ENCODE data around the gene NXPH4.

The NXPH4 gene

DNA sequence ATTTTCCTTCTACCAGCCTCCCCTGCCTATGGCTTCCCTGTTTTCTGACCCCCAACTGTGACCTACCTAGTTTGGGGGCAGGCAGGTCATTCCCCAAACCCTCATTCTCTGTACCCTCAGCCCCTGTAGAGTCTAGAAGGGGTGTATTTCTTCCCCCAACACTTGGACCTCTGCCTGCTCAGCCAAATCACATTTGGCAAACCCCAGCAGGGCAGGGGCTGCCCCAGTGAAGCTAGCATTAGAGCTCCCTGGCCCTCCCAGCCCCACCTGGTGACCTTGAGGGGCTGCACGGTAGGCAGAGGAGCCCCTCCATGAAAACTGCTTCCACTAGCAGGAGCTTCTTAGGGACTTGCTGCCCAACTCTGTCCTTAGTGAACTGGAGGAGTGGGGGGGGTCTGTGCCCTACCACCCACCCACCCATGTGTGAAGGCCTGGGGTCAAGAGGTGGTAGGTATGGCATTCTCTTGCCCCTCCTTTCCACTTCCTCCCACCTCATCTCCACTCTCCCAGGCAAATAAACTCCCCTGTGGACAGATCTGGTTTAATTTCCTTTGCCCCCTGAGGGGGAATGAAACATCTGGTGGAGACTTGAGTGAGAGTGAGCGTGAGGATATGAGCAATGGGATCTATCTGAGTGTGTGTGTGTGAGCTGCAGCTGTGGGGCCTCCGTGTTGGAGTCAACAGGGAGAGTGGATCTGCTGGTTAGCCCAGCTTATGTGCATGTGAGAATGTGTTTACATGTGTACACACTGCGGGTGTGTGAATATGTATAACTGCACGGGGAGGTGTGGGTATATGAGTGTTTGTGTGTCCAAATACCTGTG lies 1.6 kb downstream of the NXPH4 start:
- in situ Hi-C loops (cut with HindIII; ENCODE audit: low sequenced_read_pairs) = no loop called here

DNA sequence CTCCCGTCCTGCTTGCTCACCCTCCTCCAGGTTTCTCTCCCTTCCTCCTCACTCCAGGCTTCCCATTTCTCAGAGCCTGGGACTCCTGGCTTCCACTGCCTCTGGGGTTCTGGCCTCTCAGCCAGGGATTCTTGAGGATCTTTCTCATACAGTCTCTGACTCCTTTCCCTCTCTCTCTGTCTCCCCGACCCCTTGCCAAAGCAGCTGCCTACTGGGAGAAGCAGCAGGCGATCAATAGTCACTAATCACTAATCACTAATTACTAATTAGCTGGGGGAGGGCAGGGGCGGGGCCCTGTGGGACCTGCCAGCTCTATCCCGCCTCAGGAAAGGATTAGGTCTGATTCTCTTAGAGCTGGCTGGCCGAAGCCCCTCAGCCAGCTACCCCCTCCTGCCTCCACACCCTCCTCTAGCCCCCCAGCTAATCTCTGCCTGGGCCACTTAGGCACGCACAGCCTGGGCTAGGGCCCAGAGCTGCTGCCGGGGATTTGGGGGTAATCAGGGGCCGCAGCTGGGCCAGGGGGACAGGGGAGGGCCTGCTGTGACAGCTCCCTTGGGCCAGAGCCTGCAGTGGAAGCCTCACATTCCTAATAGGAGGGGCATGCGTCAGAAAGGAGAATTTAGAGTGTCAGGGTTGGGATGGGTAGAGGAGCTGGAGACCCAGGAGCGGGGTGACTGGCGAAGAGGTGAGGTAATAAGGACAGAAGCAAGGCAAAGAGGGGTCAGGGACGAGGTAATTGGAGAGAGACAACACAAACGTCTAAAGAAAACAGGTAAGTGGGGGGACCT lies 2.8 kb downstream of the NXPH4 start:
- in situ Hi-C loops (cut with HindIII; ENCODE audit: low sequenced_read_pairs) = no loop called here

DNA sequence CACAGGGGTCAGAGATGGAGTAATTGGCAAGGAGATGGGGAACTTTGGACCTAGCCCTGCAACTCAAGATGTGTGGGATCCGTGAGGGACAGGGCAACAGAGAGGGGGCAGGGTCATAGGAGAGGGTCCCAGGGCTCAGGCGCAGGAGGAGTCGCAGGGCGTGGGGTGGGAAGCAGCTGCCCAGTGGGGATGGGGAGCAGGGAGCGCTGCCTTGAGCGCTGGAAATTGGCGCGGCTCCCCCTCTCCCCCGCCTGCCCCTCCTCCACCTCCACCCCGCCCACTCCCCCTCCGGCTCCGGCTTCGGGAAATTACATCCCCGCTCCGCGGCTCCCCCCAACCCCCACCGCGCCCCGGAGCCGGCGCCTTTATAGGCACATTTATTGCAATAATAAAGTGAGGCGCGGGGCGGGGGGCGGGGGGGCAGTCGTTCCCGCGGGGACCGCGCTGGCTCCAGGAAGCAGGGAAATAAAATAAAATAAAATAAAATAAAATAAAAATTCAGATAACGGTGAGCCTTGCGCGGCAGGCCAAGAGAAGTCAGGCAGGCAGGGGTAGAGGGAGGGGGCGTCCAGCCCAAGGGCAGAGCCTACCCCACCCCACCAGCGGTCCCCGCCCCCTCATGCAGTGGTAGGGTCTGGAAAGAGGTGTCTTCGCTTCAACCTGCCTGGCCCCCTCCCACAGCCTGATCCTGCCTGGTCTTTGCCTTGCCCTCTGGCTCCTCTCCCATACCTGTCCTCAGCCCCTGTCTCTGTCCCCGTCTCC lies 3.6 kb downstream of the NXPH4 start:
- in situ Hi-C loops (cut with HindIII; ENCODE audit: low sequenced_read_pairs) = no loop called here

DNA sequence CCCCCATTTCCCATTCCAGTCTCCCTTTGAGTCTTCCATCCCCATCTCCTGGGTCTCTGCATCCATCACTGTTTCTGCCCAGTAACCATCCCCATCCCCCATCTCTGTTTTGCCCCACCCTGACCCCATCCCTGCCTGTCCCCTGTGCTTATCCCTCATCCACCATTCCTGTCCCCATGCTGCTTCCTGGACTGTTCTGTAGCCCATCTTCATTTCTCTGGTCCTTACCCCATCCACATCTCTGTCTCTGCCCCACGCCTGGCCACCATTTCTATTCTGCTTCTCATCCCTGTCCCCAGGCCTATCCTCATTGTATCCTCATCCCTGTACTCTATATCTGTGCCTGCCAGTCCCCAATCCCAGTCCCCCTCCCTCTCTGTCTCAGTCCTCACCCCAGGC lies 4.2 kb downstream of the NXPH4 start:
- in situ Hi-C loops (cut with HindIII; ENCODE audit: low sequenced_read_pairs) = no loop called here

DNA sequence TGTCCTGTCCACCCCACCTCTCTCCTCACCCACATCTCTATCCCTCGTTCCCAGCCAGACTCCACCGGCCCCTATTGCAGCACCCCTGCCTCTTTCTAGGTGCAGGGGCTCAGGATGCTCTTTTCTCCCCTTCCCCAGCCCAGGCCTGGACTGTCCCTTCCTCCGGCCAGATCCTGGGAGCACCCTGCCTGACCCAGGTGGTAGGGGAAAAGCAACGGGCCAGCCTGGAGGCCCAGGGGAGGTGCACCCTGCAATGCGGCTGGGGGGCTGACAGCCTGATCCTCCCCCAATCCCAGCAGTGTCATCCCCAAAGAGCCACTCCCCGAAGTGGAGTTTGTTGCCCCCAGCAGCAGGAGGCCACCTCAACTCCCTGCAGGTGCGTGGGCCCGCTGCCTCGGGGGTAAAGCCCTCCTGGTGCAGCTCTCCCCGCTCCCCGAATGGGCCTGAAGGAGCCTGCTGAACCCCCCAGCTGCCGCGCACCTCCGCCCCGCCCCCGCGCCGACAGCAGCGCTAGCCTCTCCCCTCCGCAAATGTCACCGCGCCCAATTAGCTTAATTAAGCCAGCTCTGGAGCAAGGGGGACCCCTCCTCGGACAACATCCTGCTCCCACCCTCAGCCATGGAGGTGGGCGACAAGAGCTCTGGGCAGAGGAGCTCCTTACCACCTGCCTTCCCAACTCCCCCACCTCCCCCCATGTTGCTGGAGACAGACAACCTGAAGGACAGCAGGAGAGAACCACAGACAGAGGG lies 4.7 kb downstream of the NXPH4 start:
- in situ Hi-C loops (cut with HindIII; ENCODE audit: low sequenced_read_pairs) = no loop called here

DNA sequence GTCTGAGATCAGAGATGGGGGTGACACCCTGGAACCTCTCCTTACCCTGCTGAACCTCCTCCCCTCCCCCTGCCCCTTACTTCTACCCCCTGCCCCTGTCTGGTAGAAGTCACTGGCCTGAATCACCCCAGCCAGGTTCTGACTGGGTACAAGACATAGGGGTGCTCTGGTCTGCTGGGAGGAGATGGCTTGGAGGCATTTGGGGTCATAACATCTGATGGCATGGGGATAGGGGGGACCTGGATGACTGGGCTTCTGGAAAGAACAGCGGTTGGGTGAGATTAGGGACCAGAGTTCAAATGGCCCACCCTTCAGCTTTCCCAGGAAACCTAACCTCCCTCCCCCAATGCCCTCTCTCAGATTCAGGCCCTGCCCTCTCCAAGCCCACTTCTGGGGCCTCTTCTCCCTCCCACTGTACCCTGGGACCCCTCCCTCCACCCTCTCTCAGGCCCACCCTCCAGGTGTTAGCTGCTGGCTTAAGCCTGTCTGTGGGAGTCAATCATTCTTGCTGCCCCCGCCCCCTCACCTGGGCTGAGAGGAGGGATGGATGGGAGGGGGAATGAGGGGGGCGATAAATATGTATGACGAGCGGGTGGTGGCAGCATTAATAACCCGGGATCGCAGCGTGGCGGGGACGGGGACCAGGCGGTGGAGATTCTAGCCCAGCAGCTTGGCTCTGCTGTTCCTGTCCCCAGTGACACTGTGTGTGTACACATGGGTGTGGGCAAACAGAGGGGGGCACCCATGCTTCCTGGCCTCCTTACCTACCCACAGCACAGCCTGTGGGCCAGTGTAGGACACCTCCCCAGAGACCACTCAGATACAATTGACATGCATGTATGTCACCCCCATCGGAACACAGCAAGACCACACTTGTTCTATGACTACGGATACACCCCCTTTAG lies 5.9 kb downstream of the NXPH4 start:
- in situ Hi-C loops (cut with HindIII; ENCODE audit: low sequenced_read_pairs) = no loop called here

DNA sequence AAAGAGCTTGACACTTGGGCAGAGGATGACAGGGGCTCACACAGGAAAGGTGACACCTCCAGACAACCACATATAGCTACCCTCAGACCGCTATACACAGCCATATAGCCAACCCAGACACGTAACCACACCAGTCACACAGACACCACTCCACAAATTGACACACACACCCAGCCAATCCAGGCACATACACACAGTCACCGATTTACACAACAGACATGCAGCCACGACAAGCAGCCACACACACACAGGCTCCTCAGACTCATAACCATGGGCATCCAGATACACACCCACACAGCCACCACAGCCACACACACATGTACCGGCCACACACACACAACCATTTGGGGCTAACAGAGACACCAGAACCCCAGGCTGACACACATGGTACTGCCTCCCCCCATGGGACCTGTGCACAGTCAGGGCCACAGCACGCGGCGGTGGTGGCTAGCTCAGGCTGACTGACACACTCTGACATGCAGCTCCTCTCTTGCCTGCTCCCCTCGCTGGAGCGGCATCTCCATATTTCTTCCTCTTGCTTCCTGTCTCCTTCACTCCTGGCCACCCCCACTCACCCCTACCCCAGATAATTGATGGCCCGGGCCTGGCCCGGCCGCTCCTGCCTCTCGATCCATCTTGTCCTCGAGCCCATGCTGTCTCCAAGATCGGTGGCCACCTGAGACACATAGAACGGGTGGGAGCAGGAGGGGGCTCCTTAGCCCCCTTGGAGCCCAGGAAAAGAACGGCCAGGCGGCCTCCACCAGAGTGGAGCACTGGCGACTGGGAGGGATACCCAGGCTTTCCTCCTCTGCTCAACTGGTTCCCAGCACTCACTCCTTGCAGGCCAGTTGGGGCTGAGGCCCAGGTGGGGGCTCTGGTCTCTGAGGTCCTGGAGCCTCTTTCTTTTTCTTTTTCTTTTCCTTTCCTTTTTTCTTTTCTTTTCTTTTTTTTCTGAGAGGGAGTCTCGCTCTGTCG lies 6.9 kb downstream of the NXPH4 start:
- in situ Hi-C loops (cut with HindIII; ENCODE audit: low sequenced_read_pairs) = no loop called here

DNA sequence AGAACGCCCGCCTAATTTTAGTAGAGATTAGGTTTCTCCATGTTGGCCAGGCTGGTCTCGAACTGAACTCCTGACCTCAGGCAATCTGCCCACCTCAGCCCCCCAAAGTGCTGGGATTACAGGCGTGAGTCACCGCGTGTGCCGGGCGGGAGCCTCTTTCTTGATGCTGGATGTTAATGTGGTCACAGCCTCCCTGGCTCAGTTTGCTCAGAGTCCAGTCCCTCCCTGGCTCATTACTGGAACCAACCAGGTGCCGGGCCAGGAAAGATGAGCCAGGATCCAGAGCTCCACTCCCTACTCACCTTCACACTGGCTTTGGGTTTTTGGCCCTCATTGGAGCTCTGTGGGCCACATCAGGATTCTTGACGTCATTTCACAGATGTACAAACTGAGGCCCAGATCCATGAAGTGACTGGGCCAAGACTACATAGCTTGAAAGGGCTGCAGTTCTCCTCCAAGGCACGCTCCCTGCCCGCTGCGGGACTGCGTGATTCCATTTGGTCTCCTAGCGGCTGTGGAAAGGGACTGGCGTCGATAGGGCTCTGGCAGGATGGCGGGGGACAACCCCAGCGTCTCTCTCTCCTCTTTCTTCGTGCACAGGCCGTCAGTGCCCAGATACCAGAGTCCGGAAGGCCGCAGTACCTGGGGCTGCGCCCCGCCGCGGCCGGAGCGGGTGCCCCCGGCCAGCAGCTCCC lies 7.8 kb downstream of the NXPH4 start:
- in situ Hi-C loops (cut with HindIII; ENCODE audit: low sequenced_read_pairs) = no loop called here

DNA sequence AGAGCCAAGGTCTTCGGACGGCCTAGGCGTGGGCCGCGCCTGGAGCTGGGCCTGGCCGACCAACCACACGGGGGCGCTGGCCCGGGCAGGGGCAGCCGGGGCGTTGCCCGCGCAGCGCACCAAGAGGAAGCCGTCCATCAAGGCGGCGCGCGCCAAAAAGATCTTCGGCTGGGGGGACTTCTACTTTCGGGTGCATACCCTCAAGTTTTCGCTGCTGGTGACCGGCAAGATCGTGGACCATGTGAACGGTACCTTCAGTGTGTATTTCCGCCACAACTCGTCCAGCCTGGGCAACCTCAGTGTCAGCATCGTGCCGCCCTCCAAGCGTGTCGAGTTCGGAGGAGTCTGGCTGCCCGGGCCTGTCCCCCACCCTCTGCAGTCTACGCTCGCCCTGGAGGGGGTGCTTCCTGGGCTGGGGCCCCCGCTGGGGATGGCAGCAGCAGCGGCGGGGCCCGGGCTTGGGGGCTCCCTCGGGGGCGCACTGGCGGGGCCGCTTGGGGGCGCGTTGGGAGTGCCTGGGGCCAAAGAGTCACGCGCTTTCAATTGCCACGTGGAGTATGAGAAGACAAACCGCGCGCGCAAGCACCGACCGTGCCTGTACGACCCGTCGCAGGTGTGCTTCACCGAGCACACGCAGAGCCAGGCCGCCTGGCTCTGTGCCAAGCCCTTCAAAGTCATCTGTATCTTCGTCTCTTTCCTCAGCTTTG lies 8.5 kb downstream of the NXPH4 start:
- in situ Hi-C loops (cut with HindIII; ENCODE audit: low sequenced_read_pairs) = no loop called here

DNA sequence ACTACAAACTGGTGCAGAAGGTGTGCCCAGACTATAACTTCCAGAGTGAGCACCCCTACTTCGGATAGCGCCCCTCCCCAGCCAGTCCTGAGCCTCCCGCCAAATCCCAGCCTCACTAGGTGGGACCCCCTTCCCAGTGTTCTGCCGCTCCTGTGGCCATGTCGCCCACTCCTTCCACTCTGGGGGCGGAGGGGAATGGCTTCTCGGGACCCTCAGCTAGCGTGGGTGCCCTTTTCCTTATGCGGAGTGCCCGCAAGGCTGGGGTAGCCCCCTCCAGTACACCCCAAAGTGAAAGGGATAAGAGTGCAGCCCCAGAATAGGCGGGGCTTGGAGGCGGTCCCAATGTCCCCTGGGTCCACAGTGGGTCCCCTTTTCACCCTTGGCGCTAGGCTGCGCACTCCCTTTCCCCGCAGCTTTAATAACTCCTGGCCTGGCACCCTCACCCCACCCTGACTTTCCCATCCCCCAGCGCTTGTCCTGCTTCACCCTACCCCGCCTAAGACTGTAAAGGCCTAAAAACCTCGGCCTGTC lies 9.2 kb downstream of the NXPH4 start:
- in situ Hi-C loops (cut with HindIII; ENCODE audit: low sequenced_read_pairs) = no loop called here

DNA sequence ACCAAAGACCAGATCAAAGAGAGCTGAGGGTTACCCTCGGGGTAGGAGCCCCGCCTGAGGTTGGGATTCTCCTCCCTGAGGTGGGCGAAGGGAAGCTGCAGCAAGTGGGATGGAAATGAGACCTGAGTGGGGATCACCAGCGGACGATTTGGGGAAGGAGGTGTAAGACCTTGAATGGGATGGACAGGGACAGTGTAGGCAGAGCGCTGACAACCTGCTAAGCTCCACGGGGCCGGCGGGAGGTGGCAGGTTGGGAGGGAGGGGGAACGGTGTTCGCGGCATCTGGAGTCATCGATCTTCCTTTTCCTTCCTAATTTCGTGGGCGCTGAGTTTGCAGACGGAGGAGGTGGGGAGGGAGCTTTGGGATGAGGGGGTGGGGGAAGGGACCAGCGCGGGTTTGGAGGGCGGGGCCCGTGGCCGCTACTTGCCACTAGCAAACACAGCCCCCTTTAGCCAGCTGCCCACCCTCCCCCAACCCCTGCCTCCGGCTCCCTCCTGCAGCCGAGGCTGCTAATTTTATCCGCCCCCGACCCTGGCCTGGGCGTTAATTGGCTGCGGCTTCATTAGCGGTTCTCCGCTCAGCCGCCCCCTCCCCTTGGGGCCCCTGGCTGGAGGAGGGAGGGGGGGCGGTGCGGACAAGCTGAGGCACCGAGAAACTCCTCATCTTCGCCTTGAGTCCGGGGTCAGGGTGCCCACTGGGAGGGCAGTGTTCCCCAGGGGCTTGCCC lies 10.2 kb downstream of the NXPH4 start:
- in situ Hi-C loops (cut with HindIII; ENCODE audit: low sequenced_read_pairs) = no loop called here

DNA sequence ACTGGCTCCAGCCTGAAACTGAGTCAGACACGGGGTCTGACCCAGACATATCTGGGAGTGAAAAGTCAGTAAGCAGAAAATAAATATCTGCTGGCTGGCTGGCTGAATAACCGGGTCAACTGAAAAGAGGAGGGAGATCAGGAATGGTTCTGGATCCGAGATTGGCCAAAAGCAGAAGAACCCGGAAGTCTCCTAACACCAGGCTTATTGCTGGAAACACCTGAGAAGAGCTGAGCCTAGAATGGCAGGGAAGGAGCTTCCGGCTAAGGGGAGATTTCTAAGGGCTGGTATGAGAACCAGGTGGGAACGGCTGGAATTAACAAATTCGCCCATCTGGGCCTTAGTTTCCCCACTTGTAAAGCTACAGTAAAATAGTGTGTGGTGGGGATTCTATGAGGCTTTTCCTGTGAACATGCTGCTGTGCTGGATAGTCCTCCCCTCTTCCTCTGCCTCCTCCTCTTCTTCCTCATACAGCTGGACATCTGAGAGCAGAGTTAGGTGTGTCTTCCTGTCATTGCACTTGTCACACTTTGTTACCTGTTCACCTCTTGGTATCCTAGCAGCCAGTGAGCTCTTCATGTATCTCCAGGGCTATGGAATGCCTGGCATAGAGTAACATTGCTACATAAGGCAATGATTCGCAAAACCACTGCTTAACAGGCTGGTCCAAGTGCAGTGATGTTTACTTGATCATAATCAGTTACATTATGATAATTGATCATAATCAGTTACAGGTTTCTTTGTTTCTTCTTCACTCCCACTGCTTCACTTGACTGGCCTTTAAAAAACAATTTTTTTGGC lies 10.9 kb downstream of the NXPH4 start:
- in situ Hi-C loops (cut with HindIII; ENCODE audit: low sequenced_read_pairs) = no loop called here

DNA sequence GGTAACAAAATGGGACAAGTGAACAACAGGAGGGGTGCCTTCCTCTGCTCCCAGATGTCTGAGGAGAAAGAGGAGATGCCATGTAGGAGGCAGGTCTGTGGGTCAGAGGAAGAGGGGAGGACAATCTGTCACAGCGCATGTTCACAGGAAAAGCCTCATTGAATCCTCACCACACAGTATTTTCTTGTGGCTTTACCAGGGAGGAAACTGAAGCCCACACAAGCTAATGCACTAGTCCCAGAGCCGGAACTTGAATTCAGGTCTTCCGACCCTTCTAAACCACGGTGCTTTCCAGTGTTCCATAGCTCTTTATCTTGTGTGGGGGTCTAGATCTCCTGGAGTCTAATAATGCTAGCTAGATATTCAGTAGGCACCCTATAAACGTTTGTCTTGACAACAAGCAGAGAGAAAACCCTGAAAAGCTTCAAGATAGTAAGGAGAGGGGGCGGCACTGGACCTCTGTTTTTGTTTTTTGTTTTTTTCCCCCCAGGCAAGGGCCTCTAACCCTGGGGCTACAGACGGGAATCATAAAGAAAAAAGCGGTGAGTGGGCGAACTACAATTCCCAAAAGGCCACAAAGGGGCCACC lies 12.5 kb downstream of the NXPH4 start:
- in situ Hi-C loops (cut with HindIII; ENCODE audit: low sequenced_read_pairs) = no loop called here

DNA sequence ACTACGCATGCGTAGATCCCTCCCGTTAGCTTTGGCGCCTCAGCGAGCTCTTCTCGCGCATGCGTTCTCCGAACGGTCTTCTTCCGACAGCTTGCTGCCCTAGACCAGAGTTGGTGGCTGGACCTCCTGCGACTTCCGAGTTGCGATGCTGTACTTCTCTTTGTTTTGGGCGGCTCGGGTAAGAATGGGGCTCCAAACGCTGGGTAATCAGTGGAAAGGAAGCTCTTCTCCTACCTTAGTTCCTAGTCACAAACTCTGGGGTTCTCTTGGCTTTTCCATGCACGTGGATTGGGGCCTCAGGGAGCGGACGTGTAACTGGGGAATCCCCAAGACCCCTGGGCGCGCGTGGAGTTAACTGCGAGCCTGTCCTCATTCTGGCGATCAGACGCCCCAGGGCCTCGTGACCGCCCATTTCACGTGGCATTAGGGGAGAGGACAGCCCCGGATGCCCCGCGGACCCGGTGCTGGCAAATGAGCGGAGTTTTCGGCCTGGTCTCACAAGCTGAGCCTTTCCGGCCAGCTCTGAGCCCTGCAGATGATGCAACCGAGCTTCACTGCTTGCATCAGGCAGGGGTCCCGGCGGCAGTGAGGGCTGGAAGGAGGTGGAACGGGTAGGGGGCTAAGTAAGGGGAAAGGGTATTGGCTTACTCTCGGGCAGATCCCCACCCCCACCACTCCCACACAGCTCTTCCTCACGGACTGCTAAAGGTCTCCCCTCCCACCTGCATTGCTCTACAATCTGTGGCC lies 13.2 kb downstream of the NXPH4 start, which contains the start of gene SHMT2:
Gene SHMT2, plus strand, starts transcription at position 78 of the 747 bp plus-strand sequence. Its CDS starts 68 bp downstream, at position 146.
- in situ Hi-C loops (cut with HindIII; ENCODE audit: low sequenced_read_pairs) = no loop called here

Data from endothelial cell of hepatic sinusoid (primary cell).